K562 (cell line): ENCODE data around the gene YARS1. TPM values are rescaled to one million over a fixed set of nuclear protein-coding genes. Genes with fewer than 3 reads are reported as not detected.

ENCODE experiments used
- ATAC-seq: fragments of 200-7000 bp; cut with Tn5 transposase; 3 replicates; pipeline ENCODE4 v1.9.1; 2020; ENCODE audit warnings: moderate library complexity
- BruUV-seq: library from RNA; stranded (reverse); fragments of 400-500 nt; replicated peaks from 2 replicates; lab custom pipeline; 2021; lab: Mats Ljungman, UMichigan
- CTCF ChIA-PET: fragments of 300-600 bp; formaldehyde crosslinking; extraction: SDS; loops from one replicate; lab custom pipeline; 2021; ENCODE audit warnings: low intra/inter-chr PET ratio; lab: Yijun Ruan, JAX
- POLR2A ChIA-PET: fragments of 300-600, 350-650 bp; sonication (Branson Sonifier 250); formaldehyde crosslinking; extraction: SDS; loops from one replicate; lab custom pipeline; 2021; ENCODE audit warnings: antibody characterized with exemption, inconsistent platforms; lab: Yijun Ruan, JAX
- DNase-seq, 4 experiments: peaks; one replicate each; pipeline versions ENCODE4 v3.0.0 to v3.0.0-alpha.2; 2011 to 2018; ENCODE audit warnings: low spot score in 3 of 4, mixed read lengths in 3 of 4; ENCODE audit errors: extremely low read depth in 1 of 4
- FAIRE-seq: peaks from 2 replicates; lab custom pipeline; 2011; peaks lifted over from hg19 to GRCh38; lab: Jason Lieb, UNC
- H2AFZ ChIP-seq: 2 replicates; pipeline ENCODE4 v1.6.0; 2011; ENCODE audit warnings: low read depth, low read length, control low read depth, inconsistent platforms
- H3K27ac ChIP-seq: fragments of 200-600 bp; 3 replicates; pipeline ENCODE4 v1.8.0; 2011; ENCODE audit warnings: low read depth, mild to moderate bottlenecking, control low read depth, inconsistent platforms, low read length, moderate library complexity, mixed read lengths; ENCODE audit errors: extremely low read depth
- H3K27me3 ChIP-seq, 2 experiments: fragments of 300-600 bp in 1 of 2; 2 replicates in 1 of 2; 3 replicates in 1 of 2; pipeline versions ENCODE4 v1.6.0 to v1.8.0; 2011; ENCODE audit warnings: inconsistent platforms in 2 of 2, low read length in 2 of 2, mild to moderate bottlenecking in 1 of 2, mixed read lengths in 1 of 2, moderate library complexity in 1 of 2; ENCODE audit not compliant: control insufficient read depth in 2 of 2, insufficient read depth in 2 of 2
- H3K36me3 ChIP-seq: fragments of 300-600 bp; 3 replicates; pipeline ENCODE4 v1.8.0; 2011; ENCODE audit warnings: mild to moderate bottlenecking, low read length, inconsistent platforms; ENCODE audit not compliant: control insufficient read depth, insufficient read depth
- H3K4me1 ChIP-seq, 2 experiments: fragments of 200-600 bp in 1 of 2; replicated peaks in 1 of 2; 2 replicates in 1 of 2; 3 replicates in 1 of 2; pipeline versions ENCODE4 v1.5.1 to v1.8.0; 2011; ENCODE audit warnings: inconsistent platforms in 2 of 2, low read length in 2 of 2, mild to moderate bottlenecking in 1 of 2, mixed read lengths in 1 of 2, moderate library complexity in 1 of 2; ENCODE audit not compliant: control insufficient read depth in 2 of 2, insufficient read depth in 2 of 2
- H3K4me2 ChIP-seq: 2 replicates; pipeline ENCODE4 v1.6.1; 2011; ENCODE audit warnings: low read length, control low read depth, inconsistent platforms, mixed read lengths; ENCODE audit not compliant: insufficient read depth
- H3K4me3 ChIP-seq: fragments of 200-600 bp; sonication (generic), shearing (Covaris generic); 2 replicates; pipeline ENCODE4 v1.5.1; 2016; ENCODE audit warnings: control low read depth, inconsistent platforms
- H3K79me2 ChIP-seq: fragments of 200-600 bp; 3 replicates; pipeline ENCODE4 v1.8.0; 2011; ENCODE audit warnings: low read length, inconsistent platforms; ENCODE audit not compliant: control insufficient read depth, insufficient read depth
- H3K9ac ChIP-seq, 2 experiments: 2 replicates each; pipeline versions ENCODE4 v1.6.0 to v1.6.1; 2011; ENCODE audit warnings: low read depth in 2 of 2, low read length in 2 of 2, control low read depth in 1 of 2, inconsistent platforms in 1 of 2, mild to moderate bottlenecking in 1 of 2, mixed read lengths in 1 of 2; ENCODE audit not compliant: insufficient read depth in 1 of 2
- H3K9me1 ChIP-seq: one replicate; pipeline ENCODE4 v1.6.0; 2011; ENCODE audit warnings: inconsistent platforms, mild to moderate bottlenecking, low read length, moderate library complexity; ENCODE audit not compliant: control insufficient read depth, insufficient read depth
- H3K9me3 ChIP-seq: replicated peaks from 2 replicates; pipeline ENCODE4 v1.5.1; 2011; ENCODE audit warnings: low read depth, low read length, inconsistent platforms; ENCODE audit not compliant: control insufficient read depth, insufficient read depth
- H4K20me1 ChIP-seq: replicated peaks from 2 replicates; pipeline ENCODE4 v1.6.1; 2011; ENCODE audit warnings: low read length, inconsistent platforms, mixed read lengths; ENCODE audit not compliant: control insufficient read depth, insufficient read depth
- CBFA2T3 ChIP-seq: fragments of 450-650 bp; IDR thresholded peaks from 2 replicates; pipeline ENCODE4 v1.6.1; 2017
- ERF ChIP-seq: fragments of 450-650 bp; formaldehyde crosslinking; IDR thresholded peaks from 2 replicates; pipeline ENCODE4 v1.4.0; 2020; ENCODE audit warnings: mild to moderate bottlenecking, mixed read lengths
- FOXM1 ChIP-seq, 2 experiments: fragments of 450-650 bp in 1 of 2; sonication (generic) in 1 of 2; formaldehyde crosslinking in 1 of 2; IDR thresholded peaks; 2 replicates each; pipeline versions ENCODE4 v1.6.1 to v1.9.0; 2017 to 2022; ENCODE audit warnings: low read depth in 2 of 2, mild to moderate bottlenecking in 2 of 2, missing genetic modification reagents in 1 of 2, moderate library complexity in 1 of 2
- GATAD2A ChIP-seq: fragments of 450-650 bp; IDR thresholded peaks from 2 replicates; pipeline ENCODE4 v1.6.1; 2017
- HIVEP1 ChIP-seq: fragments of 250-450 bp; sonication (Bioruptor Pico); IDR thresholded peaks from 2 replicates; pipeline ENCODE4 v1.4.0; 2020; ENCODE audit warnings: mild to moderate bottlenecking
- MCM7 ChIP-seq, 2 experiments: fragments of 450-650 bp; IDR thresholded peaks; 2 replicates each; pipeline ENCODE4 v1.6.1; 2016 to 2018
- PBX2 ChIP-seq, 2 experiments: IDR thresholded peaks in 1 of 2; conservative IDR thresholded peaks in 1 of 2; 2 replicates each; pipeline ENCODE4 v1.6.1; 2016; ENCODE audit warnings: low read depth in 2 of 2, mild to moderate bottlenecking in 1 of 2, missing compliant biosample characterization in 1 of 2, missing genetic modification characterization in 1 of 2, moderate library complexity in 1 of 2
- RAD51 ChIP-seq: fragments of 450-650 bp; IDR thresholded peaks from 2 replicates; pipeline ENCODE4 v1.7.1; 2016; ENCODE audit warnings: low read depth, mild to moderate bottlenecking, borderline replicate concordance
- SMAD4 ChIP-seq: fragments of 250-450 bp; sonication (Bioruptor Pico); conservative IDR thresholded peaks from 2 replicates; pipeline ENCODE4 v1.8.0; 2021; ENCODE audit warnings: inconsistent platforms, mild to moderate bottlenecking, moderate library complexity
- TBL1XR1 ChIP-seq, 2 experiments: IDR thresholded peaks; 2 replicates each; pipeline ENCODE4 v1.6.1; 2012; ENCODE audit warnings: improper control_type of control experiment in 2 of 2, low read length in 2 of 2, mild to moderate bottlenecking in 1 of 2
- ZC3H4 ChIP-seq: sonication (generic); formaldehyde crosslinking; IDR thresholded peaks from 2 replicates; pipeline ENCODE4 v1.9.0; 2021; ENCODE audit warnings: missing genetic modification reagents, borderline replicate concordance
- ZFP91 ChIP-seq: sonication (generic); formaldehyde crosslinking; IDR thresholded peaks from 2 replicates; pipeline ENCODE4 v1.8.0; 2022; ENCODE audit warnings: mild to moderate bottlenecking, missing genetic modification reagents
- ZNF263 ChIP-seq: sonication (generic); formaldehyde crosslinking; IDR thresholded peaks from 2 replicates; pipeline ENCODE4 v1.8.0; 2022; ENCODE audit warnings: mild to moderate bottlenecking, missing genetic modification reagents, borderline replicate concordance
- ZNF696 ChIP-seq: fragments of 250-450 bp; sonication (Bioruptor Pico); conservative IDR thresholded peaks from 2 replicates; pipeline ENCODE4 v1.4.0; 2020; ENCODE audit warnings: mild to moderate bottlenecking, moderate library complexity
- ZNF766 ChIP-seq: fragments of 200-800 bp; sonication (Bioruptor generic); conservative IDR thresholded peaks from 2 replicates; pipeline ENCODE4 v1.6.1; 2016; ENCODE audit warnings: missing genetic modification characterization, missing compliant biosample characterization
- in situ Hi-C: fragments of 300-500 bp; cut with MboI; formaldehyde crosslinking; loops from 4 replicates; pipeline ENCODE4 v1.15.0; 2018; ENCODE audit warnings: inconsistent platforms, mixed read lengths
- intact Hi-C: fragments of 100-400 bp; cut with micrococcal nuclease; formaldehyde crosslinking; loops from 2 replicates; pipeline ENCODE4 v1.14.2; 2022
- polyA plus RNA-seq, 8 experiments: library from polyadenylated mRNA; depleted of rRNA in 4 of 8; stranded (reverse) in 5 of 8; unstranded in 3 of 8; fragments of >200 nt; fragmentation: Nextera tagmentation in 2 of 8; fragmentation: Illumina TruSeq in 1 of 8; extraction: Ambion mirVana in 2 of 8; extraction: Trizol in 1 of 8; gene quantifications; 2 replicates each; pipeline versions ENCODE4 v1.2.1 to v1.2.3, GENCODE V29; 2011 to 2014; ENCODE audit warnings: inconsistent platforms in 1 of 8, missing spikeins in 1 of 8
- total RNA-seq, 7 experiments: library from RNA; depleted of rRNA in 6 of 7; stranded (reverse); fragments of >200 nt in 6 of 7; fragmentation: Illumina TruSeq in 2 of 7; extraction: Trizol in 2 of 7; gene quantifications; 2 replicates each; pipeline versions ENCODE4 v1.2.1 to v1.2.3, GENCODE V29; 2011 to 2021; ENCODE audit warnings: low replicate concordance in 1 of 7

YARS1 gene
- total and polyA plus RNA-seq, 9 of the 15 experiments (the other 6 are each of a cell fraction or from before 2014, with no cell fraction given), result 66.2 to 336 (median 201) TPM

GRCh38 chr1:32861904-32862695 lies 44.9 kb upstream of the YARS1 start (continued):
- no peak for TF ChIP-seq PBX2 (CRISPR knock-in tag; IDR thresholded peaks at IDR 0.05; ENCODE audit: low read depth)
- no peak for TF ChIP-seq PBX2 (tag; conservative IDR thresholded peaks at IDR 0.05; ENCODE audit: low read depth)

GRCh38 chr1:32860566-32860965 lies 43.4 kb upstream of the YARS1 start:
- no peak overlapping the region for H3K9ac ChIP-seq
- H3K27ac ChIP-seq, result no peak overlapping the region
- no peaks in the 10 kb centered on the region for H3K79me2 ChIP-seq
- H3K4me2 ChIP-seq, result no peak overlapping the region
- ATAC-seq (no peak), FAIRE-seq (no peak), DNase-seq (no peak)
- no peaks in the 10 kb centered on the region for H3K9me3 ChIP-seq
- BruUV-seq, result no TSS peak
- H3K9me1 ChIP-seq, result no peaks in the 10 kb centered on the region
- intact Hi-C loops (no loop called here), in situ Hi-C loops (no loop called here)
- H3K4me3 ChIP-seq, result no peak overlapping the region
- peaks cover 0 to 3% of the 10 kb centered on the region in 2 experiments; a peak in 1 of 5 replicates for H3K4me1 ChIP-seq
- POLR2A ChIA-PET, result interaction anchor here (0.6 to 1.3 kb wide), 3 partner anchors 12 to 132 kb away, joined by 3 read pairs; no protein-coding TSS in a partner anchor
- H3K27me3 ChIP-seq, result no peaks in the 10 kb centered on the region
- H4K20me1 ChIP-seq, result no peaks in the 10 kb centered on the region
- H2AFZ ChIP-seq, result no peak overlapping the region
- H3K36me3 ChIP-seq, result peaks cover 62% of the 10 kb centered on the region
- CTCF ChIA-PET, result interaction anchor here (0.7 kb wide), 1 partner anchor 303 kb away, joined by 4 read pairs; no protein-coding TSS in a partner anchor
- TF ChIP-seq MCM7 (IDR thresholded peaks at IDR 0.05) (no peak), ZNF263 (CRISPR knock-in tag) (no peak), FOXM1 (IDR thresholded peaks at IDR 0.05; ENCODE audit: low read depth) (no peak), FOXM1 (CRISPR knock-in tag; IDR thresholded peaks at IDR 0.05; ENCODE audit: low read depth) (no peak), ZFP91 (CRISPR knock-in tag) (no peak), CBFA2T3 (no peak), ZC3H4 (CRISPR knock-in tag) (no peak), ZNF696 (CRISPR knock-in tag) (no peak), ERF (CRISPR knock-in tag) (no peak), ZNF766 (CRISPR knock-in tag) (no peak), TBL1XR1 (IDR thresholded peaks at IDR 0.05; ENCODE audit: low read length in 2 of 2) (no peak), RAD51 (no peak), SMAD4 (CRISPR knock-in tag) (no peak), GATAD2A (no peak), HIVEP1 (CRISPR knock-in tag) (no peak)
